Measurements from ENCODE around the gene DGKD. TPM values are rescaled to one million over a fixed set of nuclear protein-coding genes. Genes with fewer than 3 reads are reported as not detected.

DGKD gene
- total RNA-seq, 1 experiment from 2014 or later, result 105 TPM

DNA sequence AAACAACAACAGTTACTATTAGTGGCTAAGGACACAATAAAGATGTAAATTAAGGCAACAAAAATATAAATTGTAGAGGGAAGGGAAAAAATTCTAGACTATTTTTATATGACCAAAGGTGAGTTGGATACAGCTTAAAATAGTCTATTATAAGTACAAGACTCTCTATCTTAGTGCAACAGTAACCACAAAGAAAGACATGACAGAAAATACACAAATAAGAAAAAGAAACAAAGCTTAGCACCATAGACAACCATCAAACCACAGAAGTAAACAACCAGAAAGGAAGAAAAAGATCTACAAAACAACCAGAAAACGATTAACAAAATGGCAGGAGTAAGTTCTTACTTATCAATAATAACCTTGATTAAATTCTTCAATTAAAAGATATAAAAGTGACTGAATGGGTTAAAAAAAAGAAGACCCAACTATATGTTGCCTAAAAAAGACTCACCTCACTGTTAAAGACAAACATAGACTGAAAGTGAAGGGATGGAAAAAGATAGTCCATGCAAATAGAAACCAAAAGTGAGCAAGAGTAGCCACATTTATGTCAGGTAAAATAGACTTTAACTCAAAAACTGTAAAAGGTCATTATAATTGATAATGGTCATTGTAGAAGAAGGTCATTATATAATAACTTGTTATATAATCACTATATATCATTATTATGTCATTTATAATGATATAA is 149.8 kb downstream of the DGKD start:
- TF ChIP-seq, protein P1, sequence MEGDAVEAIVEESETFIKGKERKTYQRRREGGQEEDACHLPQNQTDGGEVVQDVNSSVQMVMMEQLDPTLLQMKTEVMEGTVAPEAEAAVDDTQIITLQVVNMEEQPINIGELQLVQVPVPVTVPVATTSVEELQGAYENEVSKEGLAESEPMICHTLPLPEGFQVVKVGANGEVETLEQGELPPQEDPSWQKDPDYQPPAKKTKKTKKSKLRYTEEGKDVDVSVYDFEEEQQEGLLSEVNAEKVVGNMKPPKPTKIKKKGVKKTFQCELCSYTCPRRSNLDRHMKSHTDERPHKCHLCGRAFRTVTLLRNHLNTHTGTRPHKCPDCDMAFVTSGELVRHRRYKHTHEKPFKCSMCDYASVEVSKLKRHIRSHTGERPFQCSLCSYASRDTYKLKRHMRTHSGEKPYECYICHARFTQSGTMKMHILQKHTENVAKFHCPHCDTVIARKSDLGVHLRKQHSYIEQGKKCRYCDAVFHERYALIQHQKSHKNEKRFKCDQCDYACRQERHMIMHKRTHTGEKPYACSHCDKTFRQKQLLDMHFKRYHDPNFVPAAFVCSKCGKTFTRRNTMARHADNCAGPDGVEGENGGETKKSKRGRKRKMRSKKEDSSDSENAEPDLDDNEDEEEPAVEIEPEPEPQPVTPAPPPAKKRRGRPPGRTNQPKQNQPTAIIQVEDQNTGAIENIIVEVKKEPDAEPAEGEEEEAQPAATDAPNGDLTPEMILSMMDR (IDR thresholded peaks at IDR 0.05; ENCODE audit: insufficient read depth in 1 of 2, low read depth in 1 of 2, low read length in 1 of 2, severe bottlenecking in 1 of 2, unreplicated experiment in 1 of 2), result no peak
- peaks cover 36% of the 10 kb centered on the region for H3K9me3 Mint-ChIP-seq (ENCODE audit: unreplicated experiment)
- peaks cover 5% of the 10 kb centered on the region for H3K36me3 Mint-ChIP-seq (ENCODE audit: insufficient read depth, unreplicated experiment)
- Histone ChIP-seq H3K4me3 (ENCODE audit: low read depth, low read length) (no peak overlapping the region), H3K9me3 (no peaks in the 10 kb centered on the region; the same call in 1 of the 2 replicates), H3K36me3 (ENCODE audit: control insufficient read depth, insufficient read depth, low read length) (no peaks in the 10 kb centered on the region), H3K4me1 (no peaks in the 10 kb centered on the region), H3K27me3 (replicated peaks; ENCODE audit: control insufficient read depth, insufficient read depth, low read length) (no peaks in the 10 kb centered on the region)
- H3K4me3 Mint-ChIP-seq (ENCODE audit: unreplicated experiment), result no peak overlapping the region
- H3K27me3 Mint-ChIP-seq (ENCODE audit: insufficient read depth, unreplicated experiment), result no peaks in the 10 kb centered on the region
- ChIA-PET POLR2A (no interaction called here), CTCF (no interaction called here)
- intact Hi-C loops (cut with micrococcal nuclease; ENCODE audit: unreplicated experiment), result no loop called here
- no peaks in the 10 kb centered on the region for H3K4me1 Mint-ChIP-seq (ENCODE audit: low read depth, unreplicated experiment)
- no peak for DNase-seq
- no TSS peak for BruUV-seq (replicated peaks)
- no peak overlapping the region for H3K27ac Mint-ChIP-seq (ENCODE audit: unreplicated experiment)

DNA sequence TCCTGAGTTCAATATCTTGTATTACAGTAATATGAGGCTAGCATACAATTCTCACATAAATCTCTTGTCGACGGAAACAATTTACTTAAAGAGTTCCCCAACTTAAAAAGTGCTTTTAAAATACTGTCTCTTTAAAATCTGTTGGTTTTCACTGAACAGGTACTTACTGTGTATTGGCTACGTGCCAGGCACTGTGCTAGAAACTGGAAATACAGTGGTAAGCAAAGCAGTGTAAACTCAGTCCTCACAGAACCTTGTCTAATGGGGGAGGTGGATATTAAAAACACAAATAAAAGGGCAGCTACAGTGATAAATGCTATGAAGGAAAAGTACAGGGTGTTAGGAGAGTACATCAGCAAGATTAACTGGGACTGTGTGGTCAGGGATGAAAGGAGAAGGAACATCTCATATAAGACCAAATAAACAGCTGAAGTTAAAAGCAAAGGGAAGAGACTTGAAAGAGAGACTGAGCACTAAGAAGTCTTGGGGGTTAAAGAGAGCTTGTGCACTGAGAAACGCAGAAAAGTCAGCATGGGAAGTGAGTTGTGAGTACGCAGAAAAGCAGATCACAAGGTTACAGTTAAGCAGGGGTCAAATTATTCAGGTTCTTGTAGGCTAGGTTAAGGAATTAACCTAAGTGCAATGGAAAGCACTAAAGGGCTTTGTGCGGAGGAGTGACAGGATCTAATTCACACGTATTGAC is 159.8 kb downstream of the DGKD start:
- H3K4me3 ChIP-seq (ENCODE audit: low read depth, low read length), result no peak overlapping the region
- CTCF ChIA-PET, result no interaction called here
- H3K27me3 ChIP-seq (replicated peaks; ENCODE audit: control insufficient read depth, insufficient read depth, low read length), result no peaks in the 10 kb centered on the region
- H3K4me1 Mint-ChIP-seq (ENCODE audit: low read depth, unreplicated experiment), result peaks cover 3% of the 10 kb centered on the region
- BruUV-seq (replicated peaks), result no TSS peak
- H3K4me3 Mint-ChIP-seq (ENCODE audit: unreplicated experiment), result no peak overlapping the region
- POLR2A ChIA-PET, result no interaction called here
- H3K36me3 ChIP-seq (ENCODE audit: control insufficient read depth, insufficient read depth, low read length), result no peaks in the 10 kb centered on the region
- H3K27ac Mint-ChIP-seq (ENCODE audit: unreplicated experiment), result no peak overlapping the region
- no peaks in the 10 kb centered on the region for H3K9me3 Mint-ChIP-seq (ENCODE audit: unreplicated experiment)
- no peak for DNase-seq
- no peaks in the 10 kb centered on the region for H3K9me3 ChIP-seq
- TF ChIP-seq, protein P1 (IDR thresholded peaks at IDR 0.05; ENCODE audit: insufficient read depth in 1 of 2, low read depth in 1 of 2, low read length in 1 of 2, severe bottlenecking in 1 of 2, unreplicated experiment in 1 of 2), result no peak
- intact Hi-C loops (cut with micrococcal nuclease; ENCODE audit: unreplicated experiment), result no loop called here
- H3K36me3 Mint-ChIP-seq (ENCODE audit: insufficient read depth, unreplicated experiment), result no peaks in the 10 kb centered on the region
- H3K27me3 Mint-ChIP-seq (ENCODE audit: insufficient read depth, unreplicated experiment), result no peaks in the 10 kb centered on the region
- H3K4me1 ChIP-seq, result no peaks in the 10 kb centered on the region

DNA sequence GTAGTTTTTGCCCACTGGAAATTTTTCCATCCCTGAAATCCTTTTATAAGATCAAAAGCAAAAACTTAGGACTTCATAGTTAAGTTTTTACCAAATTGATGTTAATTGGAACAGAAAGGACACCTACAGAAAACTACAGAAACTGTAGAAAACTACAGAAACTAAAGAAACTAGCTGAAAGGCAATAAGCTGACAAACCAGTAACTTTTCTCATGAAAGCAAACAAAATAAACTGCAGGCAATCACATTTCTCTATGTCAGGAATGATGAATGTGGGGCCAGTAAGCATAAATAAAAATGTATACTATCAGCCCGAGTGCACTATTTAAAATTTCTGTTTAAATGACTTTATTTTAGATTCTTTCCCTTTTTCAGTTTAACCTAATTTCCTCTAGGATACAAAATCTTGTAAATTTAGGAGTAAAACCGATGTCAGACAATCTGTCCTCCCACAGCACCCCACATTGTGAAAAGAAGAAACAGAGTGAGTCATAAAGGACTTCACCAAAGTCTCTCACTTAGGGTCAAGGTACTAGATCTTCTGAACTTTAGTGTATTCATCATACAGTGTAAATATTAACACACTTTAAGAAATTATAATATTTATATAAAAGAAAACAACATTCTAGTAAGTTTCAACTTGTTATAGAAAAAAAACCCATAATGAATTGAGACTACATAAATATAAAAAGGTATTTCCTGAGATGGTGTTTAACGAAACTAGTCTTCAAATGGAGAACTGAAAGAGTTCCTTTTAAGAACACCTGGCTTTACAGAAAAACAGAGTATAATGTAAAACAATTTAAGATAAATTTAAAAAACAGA is 165.7 kb downstream of the DGKD start:
- no TSS peak for BruUV-seq (replicated peaks)
- H3K27ac Mint-ChIP-seq (ENCODE audit: unreplicated experiment), result no peak overlapping the region
- H3K4me3 Mint-ChIP-seq (ENCODE audit: unreplicated experiment), result peak overlapping the region; percentile 13
- TF ChIP-seq, protein P1 (IDR thresholded peaks at IDR 0.05; ENCODE audit: insufficient read depth in 1 of 2, low read depth in 1 of 2, low read length in 1 of 2, severe bottlenecking in 1 of 2, unreplicated experiment in 1 of 2), result no peak
- H3K36me3 Mint-ChIP-seq (ENCODE audit: insufficient read depth, unreplicated experiment), result no peaks in the 10 kb centered on the region
- H3K36me3 ChIP-seq (ENCODE audit: control insufficient read depth, insufficient read depth, low read length), result no peaks in the 10 kb centered on the region
- H3K27me3 Mint-ChIP-seq (ENCODE audit: insufficient read depth, unreplicated experiment), result no peaks in the 10 kb centered on the region
- intact Hi-C loops (cut with micrococcal nuclease; ENCODE audit: unreplicated experiment), result no loop called here
- H3K9me3 ChIP-seq, result no peaks in the 10 kb centered on the region
- CTCF ChIA-PET, result no interaction called here
- peaks cover 14% of the 10 kb centered on the region; the same call in 1 of the 2 replicates for H3K4me1 ChIP-seq
- POLR2A ChIA-PET, result no interaction called here
- no peaks in the 10 kb centered on the region for H3K9me3 Mint-ChIP-seq (ENCODE audit: unreplicated experiment)
- H3K4me1 Mint-ChIP-seq (ENCODE audit: low read depth, unreplicated experiment), result peaks cover 7% of the 10 kb centered on the region
- no peak overlapping the region for H3K4me3 ChIP-seq (ENCODE audit: low read depth, low read length)
- no peaks in the 10 kb centered on the region for H3K27me3 ChIP-seq (replicated peaks; ENCODE audit: control insufficient read depth, insufficient read depth, low read length)
- no peak for DNase-seq

Data from Caco-2 (cell line).